Ascending aorta (tissue), 2 donors: ENCODE data around the gene GDPD5. TPM values are rescaled to one million over a fixed set of nuclear protein-coding genes. Genes with fewer than 3 reads are reported as not detected.

Source experiments
- DNase-seq, 2 donors: peaks; one replicate each; pipeline ENCODE4 v3.0.0-alpha.2; 2019; ENCODE audit warnings: low spot score in 2 of 2
- H3K27ac ChIP-seq, 2 donors: fragments of 200-600 bp; sonication (generic); one replicate each; pipeline ENCODE4 v1.5.1; 2016 to 2017; ENCODE audit warnings: mild to moderate bottlenecking in 1 of 2
- H3K27me3 ChIP-seq: fragments of 200-600 bp; sonication (generic); one replicate; pipeline ENCODE4 v1.5.1; 2017
- H3K36me3 ChIP-seq, 2 donors: fragments of 200-600 bp; sonication (generic); one replicate each; pipeline ENCODE4 v1.5.1; 2016
- H3K4me1 ChIP-seq, 2 donors: fragments of 200-600 bp; sonication (generic); one replicate each; pipeline ENCODE4 v1.5.1; 2016 to 2017; ENCODE audit warnings: mild to moderate bottlenecking in 1 of 2
- H3K4me3 ChIP-seq, 2 donors: fragments of 200-600 bp; sonication (generic); one replicate each; pipeline ENCODE4 v1.5.1; 2016 to 2017; ENCODE audit warnings: mild to moderate bottlenecking in 1 of 2
- H3K9me3 ChIP-seq, 2 donors: fragments of 200-600 bp; sonication (generic); one replicate each; pipeline ENCODE4 v1.5.1; 2016
- CTCF ChIP-seq, 3 experiments: fragments of 200-600 bp in 2 of 3; fragments of 450-650 bp in 1 of 3; sonication (generic) in 2 of 3; IDR thresholded peaks; one replicate each; pipeline ENCODE4 v1.5.1; 2016 to 2019; ENCODE audit warnings: antibody characterized with exemption in 3 of 3, mild to moderate bottlenecking in 1 of 3, moderate library complexity in 1 of 3
- intact Hi-C: fragments of 100-400 bp; cut with DNase I; formaldehyde crosslinking; loops from one replicate; pipeline ENCODE4 v1.15.1; 2023
- total RNA-seq: library from RNA; depleted of rRNA; stranded (reverse); fragments of >200 nt; gene quantifications from one replicate; pipeline ENCODE4 v1.1.0, GENCODE V29; 2016

Gene GDPD5
- total RNA-seq, 1 donor from 2014 or later = 64.6 TPM

GRCh38 chr11:75491465-75491864 is 34.3 kb downstream of the GDPD5 start:
- Histone ChIP-seq H3K9me3 (no peaks in the 10 kb centered on the region), H3K4me3 (no peak overlapping the region), H3K27me3 (no peaks in the 10 kb centered on the region), H3K4me1 (no peaks in the 10 kb centered on the region), H3K27ac (no peak overlapping the region), H3K36me3 (no peaks in the 10 kb centered on the region)
- intact Hi-C loops = loop anchor here (5.0 kb wide), 1 partner anchor 34 kb away; no protein-coding TSS in a partner anchor
- no peak for DNase-seq
- no peak for TF ChIP-seq CTCF (IDR thresholded peaks at IDR 0.05)

DNA sequence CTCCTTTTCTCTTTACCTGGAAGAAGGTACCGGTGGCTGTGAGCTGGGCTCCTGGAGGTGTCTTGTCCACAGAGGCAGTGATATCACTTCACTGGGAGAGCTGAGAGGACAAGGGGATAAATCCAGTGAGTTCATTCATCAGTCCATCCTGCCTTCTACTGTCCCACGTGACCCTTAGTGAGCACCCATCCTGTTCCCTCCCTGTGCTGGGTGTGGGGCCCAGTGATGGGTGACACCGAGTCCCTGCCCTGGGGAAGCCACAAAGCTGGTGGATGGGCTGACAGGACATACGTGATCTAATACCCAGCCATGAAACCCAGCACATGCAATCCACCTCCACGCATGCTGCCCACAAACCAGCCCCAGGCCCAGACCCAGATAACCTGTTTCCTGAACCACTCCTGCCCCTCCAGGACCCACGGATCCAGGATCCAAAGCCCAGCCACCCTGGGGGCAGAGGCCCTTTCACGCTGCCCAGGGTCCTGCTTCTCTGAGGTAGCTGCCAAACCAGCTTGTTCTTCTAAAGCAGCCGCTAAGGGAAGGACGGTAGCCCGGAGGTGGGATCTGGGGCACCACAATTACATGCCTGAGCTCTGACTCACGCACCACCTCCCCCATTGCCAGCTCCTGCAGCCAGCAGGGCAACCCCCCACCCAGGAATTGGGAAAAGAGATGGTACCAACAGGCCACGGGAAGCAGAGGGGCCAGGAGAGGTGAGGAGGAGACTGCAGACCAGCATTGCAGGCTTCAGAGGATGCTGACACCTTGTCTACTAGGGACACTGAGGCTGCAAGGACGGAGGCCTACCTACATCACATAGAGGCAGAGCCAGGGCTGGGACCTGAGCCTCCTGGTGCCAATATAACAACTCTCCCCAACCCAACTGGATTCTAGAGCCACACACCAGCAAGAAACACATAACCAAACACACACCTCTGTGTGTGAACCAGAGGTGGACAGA is 35.2 kb downstream of the GDPD5 start:
- DNase-seq = no peak
- H3K36me3 ChIP-seq = no peaks in the 10 kb centered on the region
- no peak for TF ChIP-seq CTCF (IDR thresholded peaks at IDR 0.05)
- H3K4me3 ChIP-seq = no peak overlapping the region
- no peaks in the 10 kb centered on the region for H3K27me3 ChIP-seq
- no peak overlapping the region for H3K27ac ChIP-seq
- H3K9me3 ChIP-seq = no peaks in the 10 kb centered on the region
- no peaks in the 10 kb centered on the region for H3K4me1 ChIP-seq
- intact Hi-C loops = loop anchor here (5.0 kb wide), 1 partner anchor 33 kb away; no protein-coding TSS in a partner anchor

- no peak overlapping the region for H3K4me3 ChIP-seq
- no peak for TF ChIP-seq CTCF (IDR thresholded peaks at IDR 0.05)
- no peak for DNase-seq
- no peaks in the 10 kb centered on the region for H3K27me3 ChIP-seq
- intact Hi-C loops = no loop called here
- H3K27ac ChIP-seq = no peak overlapping the region
- H3K9me3 ChIP-seq = no peaks in the 10 kb centered on the region
- no peaks in the 10 kb centered on the region for H3K36me3 ChIP-seq
- H3K4me1 ChIP-seq = no peaks in the 10 kb centered on the region
Measured at GRCh38 chr11:75487365-75487764, 38.4 kb downstream of the GDPD5 start.

DNA sequence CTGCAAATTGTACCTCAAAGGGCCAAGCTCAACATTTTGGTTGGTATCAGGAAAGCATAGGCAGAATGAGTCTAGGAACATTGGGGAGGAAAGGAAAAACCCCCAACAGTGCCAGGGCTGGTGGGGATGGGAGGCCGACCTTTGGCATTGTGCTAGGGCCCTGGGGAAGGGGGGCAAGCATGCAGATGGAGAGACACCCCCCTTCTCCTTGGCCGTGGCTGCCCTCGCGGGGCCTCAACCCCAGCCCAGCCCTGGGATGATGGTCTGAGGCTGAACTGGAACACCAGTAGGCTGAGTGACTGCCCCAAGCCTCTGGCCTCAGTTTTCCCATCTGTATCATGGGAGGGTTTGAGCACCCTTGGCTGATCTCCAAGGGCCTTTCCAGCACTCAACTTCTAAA is 40.0 kb downstream of the GDPD5 start:
- Histone ChIP-seq H3K27ac (no peak overlapping the region), H3K4me3 (no peak overlapping the region), H3K27me3 (no peaks in the 10 kb centered on the region), H3K9me3 (no peaks in the 10 kb centered on the region), H3K4me1 (no peaks in the 10 kb centered on the region), H3K36me3 (no peaks in the 10 kb centered on the region)
- no peak for TF ChIP-seq CTCF (IDR thresholded peaks at IDR 0.05)
- intact Hi-C loops = no loop called here
- DNase-seq = no peak

DNA sequence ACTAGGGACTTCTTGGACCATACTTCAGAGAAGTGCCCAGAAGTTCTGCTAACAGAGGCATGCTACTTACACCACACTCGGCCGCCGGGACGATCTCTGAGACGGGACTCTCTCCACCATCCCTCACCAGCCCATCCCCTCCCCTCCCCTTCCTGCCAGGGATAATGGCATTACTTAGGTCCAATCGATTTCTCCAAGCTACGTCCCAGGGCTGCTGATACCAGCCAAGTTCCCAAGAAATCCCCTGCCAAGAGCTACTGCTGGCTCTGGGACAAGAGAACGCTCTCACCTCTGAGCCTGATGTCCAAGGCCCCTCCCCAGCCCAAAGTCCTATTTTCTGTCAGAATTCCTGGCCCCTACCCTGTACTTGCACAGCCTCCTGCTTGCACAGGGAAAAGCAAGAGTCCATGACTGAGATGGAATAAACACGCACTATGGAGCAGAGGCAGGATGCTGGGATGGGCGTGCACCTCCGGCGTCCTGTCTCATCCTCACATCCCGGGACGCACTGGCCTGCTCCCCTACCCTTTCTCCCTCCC is 42.7 kb downstream of the GDPD5 start:
- intact Hi-C loops = no loop called here

More for the DNA sequence above, 42.7 kb downstream of the GDPD5 start:
- Histone ChIP-seq H3K27ac (no peak overlapping the region), H3K27me3 (no peaks in the 10 kb centered on the region), H3K4me3 (no peak overlapping the region), H3K4me1 (no peaks in the 10 kb centered on the region), H3K9me3 (no peaks in the 10 kb centered on the region), H3K36me3 (no peaks in the 10 kb centered on the region)
- DNase-seq = no peak
- TF ChIP-seq CTCF (IDR thresholded peaks at IDR 0.05) = no peak
